ENCODE measurements around the gene ABCE1.

- TF ChIP-seq YY1 (IDR thresholded peaks at IDR 0.05; ENCODE audit: low read depth, low read length), result no peak
- TF ChIP-seq RAD21 (IDR thresholded peaks at IDR 0.05 in 1 of 2, conservative IDR thresholded peaks at IDR 0.05 in 1 of 2; ENCODE audit: low read depth in 2 of 2, low read length in 2 of 2), result no peak
- no peak for TF ChIP-seq CTCF (IDR thresholded peaks at IDR 0.05; ENCODE audit: control extremely low read depth in 1 of 3, insufficient read depth in 1 of 3, low read depth in 1 of 3, low read length in 3 of 3)
- TF ChIP-seq CREB1 (IDR thresholded peaks at IDR 0.05), result no peak
- no peak for TF ChIP-seq EZH2 (IDR thresholded peaks at IDR 0.05; ENCODE audit: low read depth, low read length, severe bottlenecking)
- no peak for TF ChIP-seq SP2 (IDR thresholded peaks at IDR 0.05; ENCODE audit: low read length)
Measured at GRCh38 chr4:145093638-145094037, 4.5 kb upstream of the ABCE1 start.
